ENCODE data around the gene CCDC141.
"Not testable (repeated sequence)": the region's sequence is repeated elsewhere in the genome, so short reads cannot be mapped to it uniquely, and the experiment has no call there.

DNA sequence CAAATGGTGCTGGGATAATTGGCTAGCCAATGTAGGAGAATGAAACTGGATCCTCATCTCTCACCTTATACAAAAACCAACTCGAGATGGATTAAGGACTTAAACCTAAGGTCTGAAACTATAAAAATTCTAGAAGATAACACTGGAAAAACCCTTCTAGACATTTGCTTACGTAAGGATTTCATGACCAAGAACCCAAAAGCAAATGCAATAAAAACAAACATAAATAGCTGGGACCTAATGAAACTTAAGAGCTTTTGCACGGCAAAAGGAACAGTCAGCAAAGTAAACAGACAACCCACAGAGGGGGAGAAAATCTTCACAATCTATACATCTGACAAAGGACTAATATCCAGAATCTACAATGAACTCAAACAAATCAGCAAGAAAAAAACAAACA lies 35.7 kb downstream of the CCDC141 start:
- TF ChIP-seq, protein P1, sequence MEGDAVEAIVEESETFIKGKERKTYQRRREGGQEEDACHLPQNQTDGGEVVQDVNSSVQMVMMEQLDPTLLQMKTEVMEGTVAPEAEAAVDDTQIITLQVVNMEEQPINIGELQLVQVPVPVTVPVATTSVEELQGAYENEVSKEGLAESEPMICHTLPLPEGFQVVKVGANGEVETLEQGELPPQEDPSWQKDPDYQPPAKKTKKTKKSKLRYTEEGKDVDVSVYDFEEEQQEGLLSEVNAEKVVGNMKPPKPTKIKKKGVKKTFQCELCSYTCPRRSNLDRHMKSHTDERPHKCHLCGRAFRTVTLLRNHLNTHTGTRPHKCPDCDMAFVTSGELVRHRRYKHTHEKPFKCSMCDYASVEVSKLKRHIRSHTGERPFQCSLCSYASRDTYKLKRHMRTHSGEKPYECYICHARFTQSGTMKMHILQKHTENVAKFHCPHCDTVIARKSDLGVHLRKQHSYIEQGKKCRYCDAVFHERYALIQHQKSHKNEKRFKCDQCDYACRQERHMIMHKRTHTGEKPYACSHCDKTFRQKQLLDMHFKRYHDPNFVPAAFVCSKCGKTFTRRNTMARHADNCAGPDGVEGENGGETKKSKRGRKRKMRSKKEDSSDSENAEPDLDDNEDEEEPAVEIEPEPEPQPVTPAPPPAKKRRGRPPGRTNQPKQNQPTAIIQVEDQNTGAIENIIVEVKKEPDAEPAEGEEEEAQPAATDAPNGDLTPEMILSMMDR (IDR thresholded peaks at IDR 0.05; ENCODE audit: low read depth, low read length): not testable (repeated sequence)
- not testable (repeated sequence) for TF ChIP-seq MYC (IDR thresholded peaks at IDR 0.05; ENCODE audit: low read depth, low read length)
